NCI-H1436 (cell line): ENCODE results near the gene HOXB7.

Experiments
- DNase-seq: peaks from one replicate; lab custom pipeline; 2025; lab: John Stamatoyannopoulos, UW

HOXB7 gene

DNA sequence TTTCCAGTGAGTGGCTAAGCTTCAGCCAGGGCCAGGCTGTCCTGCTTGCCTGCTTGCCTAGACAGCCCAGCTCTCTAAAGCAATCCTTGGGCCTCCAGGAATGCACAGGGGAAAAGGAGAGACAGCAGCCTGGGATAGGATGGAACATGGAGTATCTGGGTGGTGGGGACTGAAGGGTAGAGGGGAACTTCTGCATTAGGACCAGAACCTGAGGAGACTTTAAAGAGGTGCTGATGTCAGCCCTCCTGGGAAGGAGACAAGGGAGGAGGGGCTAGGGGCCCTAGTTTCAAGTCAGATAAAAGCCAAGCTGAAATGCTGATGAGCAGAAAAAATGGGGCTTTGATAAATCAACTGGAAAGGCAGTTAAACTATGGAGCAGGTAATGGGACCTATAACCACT, 1.8 kb downstream of the HOXB7 start:
- DNase-seq = no peak

DNA sequence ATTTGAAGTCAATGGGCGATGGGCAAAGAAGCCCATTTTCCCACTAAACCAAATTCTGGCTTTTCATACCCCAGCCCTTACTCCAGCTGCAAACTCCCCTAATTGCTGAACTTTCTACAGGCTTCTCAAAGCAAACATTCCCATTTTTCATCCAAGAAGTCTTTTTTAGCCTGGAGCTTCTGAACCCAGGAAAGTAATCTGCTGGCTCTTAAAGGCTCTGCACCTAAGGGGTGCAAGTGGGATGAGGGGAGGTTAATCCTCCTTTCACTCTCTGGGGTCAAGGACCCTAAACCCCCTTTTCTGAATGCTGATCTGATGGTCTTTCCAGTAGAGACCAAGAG, 2.4 kb downstream of the HOXB7 start:
- DNase-seq = no peak

- no peak for DNase-seq
Observed at GRCh38 chr17:48606892-48607614, 3.8 kb downstream of the HOXB7 start.

DNA sequence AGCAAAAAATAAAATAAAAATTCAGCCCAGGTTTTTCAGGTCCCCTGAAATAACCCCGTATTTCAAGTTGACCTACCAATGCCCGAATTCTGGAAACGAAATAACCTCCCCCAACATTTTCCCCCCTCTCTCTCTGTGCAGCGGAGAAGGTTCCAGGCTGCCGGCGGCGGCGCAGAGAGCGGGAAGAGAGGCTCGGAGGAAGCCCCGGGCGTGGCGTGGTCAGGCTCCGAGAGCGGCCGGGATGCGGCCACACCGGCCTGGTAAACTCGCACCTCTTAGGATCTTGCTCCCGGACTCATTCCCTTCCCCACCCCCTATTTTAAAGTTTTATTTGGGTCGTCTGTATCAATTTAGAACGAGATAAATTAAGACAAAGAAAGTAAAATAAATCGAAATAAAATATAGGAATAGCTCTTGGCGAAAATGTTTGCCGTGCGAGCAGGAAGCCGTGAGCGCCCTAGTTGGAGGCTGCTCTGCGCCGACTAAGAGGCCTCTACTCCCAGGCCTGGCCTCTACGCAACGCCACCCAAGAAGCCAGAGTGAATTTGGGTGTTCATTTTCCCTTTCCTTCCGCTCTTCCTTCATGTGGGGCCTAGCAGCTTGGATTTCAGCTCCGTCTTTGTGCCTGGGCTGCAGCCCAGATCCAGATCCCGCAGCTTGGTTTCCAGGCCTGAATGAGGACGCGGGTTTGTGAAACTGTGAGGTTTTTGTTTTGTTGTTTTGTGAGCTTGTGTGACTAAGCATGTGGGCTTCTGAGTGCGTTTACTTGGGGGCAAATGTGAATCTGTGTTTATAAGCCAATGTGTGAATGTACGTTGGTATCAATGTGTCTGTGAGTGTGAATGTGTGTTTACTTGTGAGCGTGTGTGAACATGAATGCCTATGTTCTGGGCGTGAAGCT, 4.6 kb downstream of the HOXB7 start:
- DNase-seq = no peak

DNA sequence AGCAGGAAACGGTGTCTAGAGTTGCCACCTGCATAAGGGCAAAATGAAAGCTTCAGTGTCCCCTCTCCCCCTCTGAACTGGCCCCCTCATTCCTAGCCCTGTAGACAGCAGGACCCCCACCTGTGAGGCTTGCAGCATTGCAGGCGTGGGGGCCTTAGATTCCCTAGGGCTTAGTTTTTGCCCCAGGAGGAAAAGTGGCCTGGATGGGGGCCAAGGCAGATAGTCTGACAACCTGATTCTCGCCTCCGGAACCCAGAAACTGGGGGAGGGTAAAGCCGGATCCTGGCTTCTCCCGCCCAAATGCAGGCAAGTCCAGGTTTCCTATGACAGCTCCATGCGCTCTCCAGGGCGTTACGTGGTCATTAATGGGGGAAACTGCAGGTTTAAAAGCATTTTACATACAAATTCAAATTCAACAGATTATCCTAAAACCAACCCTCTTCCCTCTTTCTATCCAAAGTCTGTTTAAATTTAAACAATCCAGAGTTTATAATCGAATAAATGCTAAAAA, 5.4 kb downstream of the HOXB7 start:
- no peak for DNase-seq

- DNase-seq = no peak
Observed at GRCh38 chr17:48604770-48605329, 6.0 kb downstream of the HOXB7 start, which contains the start of gene HOXB6. Gene HOXB6, minus strand, starts transcription at chr17:48604986. Its CDS starts 6,836 bp downstream, at chr17:48598150.

- DNase-seq = no peak
Observed at GRCh38 chr17:48603959-48604769, 6.7 kb downstream of the HOXB7 start.

GRCh38 chr17:48601539-48602425, 9.0 kb downstream of the HOXB7 start:
- no peak for DNase-seq

DNA sequence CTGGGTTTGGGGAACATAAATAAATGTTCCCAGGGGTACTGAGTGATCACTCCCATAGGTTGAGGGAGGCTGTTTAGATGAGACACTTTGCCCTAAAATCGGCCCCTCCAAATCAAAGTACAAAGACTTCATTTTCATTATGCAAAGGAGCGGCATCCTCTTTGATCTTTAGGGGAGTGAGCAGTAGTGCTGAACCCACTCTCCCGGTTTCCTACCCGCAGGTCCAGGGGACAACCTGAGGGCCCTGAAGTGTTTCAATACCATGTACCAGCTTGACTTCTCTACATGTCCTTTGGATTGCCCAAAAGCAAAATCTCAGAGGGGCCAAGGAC, 9.6 kb downstream of the HOXB7 start:
- no peak for DNase-seq

GRCh38 chr17:48600244-48601098, 10.3 kb downstream of the HOXB7 start:
- DNase-seq = no peak

DNA sequence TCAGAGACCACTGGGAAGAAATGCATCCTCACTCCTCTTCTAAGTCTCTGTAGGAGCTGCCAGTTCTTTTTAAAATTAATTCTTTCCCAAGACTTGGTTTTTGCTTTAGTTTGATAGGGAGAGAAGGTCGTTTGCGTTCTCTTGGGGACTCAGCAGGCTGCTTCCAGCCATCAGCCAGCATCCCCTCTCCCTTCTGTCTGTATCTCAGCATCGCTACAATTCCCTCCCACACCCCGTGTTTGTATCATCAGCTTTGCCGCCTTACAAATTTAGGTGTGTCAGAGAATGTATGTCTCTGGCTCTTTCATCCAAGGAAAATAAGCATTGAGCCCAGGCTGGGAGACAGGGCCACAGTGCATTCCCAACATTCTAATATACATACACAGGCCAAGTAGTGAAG, 11.5 kb downstream of the HOXB7 start:
- DNase-seq = no peak

DNA sequence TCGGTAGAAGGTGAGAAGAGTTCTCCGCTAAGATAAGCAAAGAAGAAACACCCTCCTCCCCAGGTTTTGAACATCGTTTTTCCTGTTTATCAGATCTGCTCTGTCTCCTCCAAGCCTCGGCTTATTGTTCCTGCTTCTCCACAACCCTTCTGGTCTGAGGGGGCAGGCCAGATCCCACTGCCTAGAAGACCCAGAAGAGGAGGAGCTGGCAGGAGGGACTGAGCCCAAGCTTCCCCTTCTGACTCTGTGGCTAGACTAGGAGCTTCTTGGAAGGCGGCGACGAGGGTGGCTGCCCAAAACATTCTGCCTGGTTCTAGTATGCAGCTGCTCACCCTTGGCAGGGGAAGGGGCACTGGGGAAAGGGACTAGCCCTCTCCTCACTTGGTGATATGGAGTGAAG, 12.1 kb downstream of the HOXB7 start:
- no peak for DNase-seq

DNA sequence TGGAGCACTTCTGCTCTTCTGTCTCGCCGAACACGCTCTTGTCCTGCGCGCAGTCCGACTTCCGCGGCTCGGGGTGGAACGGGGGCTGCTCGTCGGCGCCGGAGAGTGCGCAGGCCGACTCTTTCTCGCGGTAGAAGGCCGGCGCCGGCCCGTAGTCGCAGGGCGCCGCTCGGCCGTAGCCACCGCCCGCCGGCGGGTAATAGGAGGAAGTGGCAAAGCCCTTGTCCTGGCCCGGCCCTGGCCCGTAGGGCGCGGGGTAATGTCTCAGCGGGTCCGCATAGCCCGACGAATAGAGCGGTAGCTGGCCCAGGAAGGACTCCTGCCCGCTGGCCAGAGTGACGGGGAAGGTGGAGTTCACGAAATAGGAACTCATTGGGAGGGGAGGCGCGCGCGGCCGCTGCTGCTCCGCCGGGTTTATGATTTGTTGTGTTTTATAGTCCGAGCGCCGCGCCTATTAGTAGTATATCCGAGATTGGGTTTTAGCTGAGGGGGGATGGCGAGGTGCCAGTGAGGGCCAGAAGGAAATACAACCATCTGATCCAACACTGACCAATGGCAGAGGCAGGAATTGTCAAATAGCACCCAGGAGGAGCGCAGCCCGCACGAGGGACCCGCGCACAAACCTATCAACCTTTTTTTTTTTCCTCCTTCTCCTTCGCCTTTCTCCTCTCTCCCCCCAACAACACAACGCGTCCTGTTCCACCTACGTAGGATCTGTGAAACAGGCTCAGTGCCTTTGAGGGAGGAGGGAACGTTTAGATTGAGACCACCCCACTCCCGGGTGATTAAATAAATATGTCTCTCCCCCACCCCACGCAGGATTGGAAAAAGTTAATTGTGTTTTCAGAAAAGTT, 12.8 kb downstream of the HOXB7 start:
- no peak for DNase-seq

DNA sequence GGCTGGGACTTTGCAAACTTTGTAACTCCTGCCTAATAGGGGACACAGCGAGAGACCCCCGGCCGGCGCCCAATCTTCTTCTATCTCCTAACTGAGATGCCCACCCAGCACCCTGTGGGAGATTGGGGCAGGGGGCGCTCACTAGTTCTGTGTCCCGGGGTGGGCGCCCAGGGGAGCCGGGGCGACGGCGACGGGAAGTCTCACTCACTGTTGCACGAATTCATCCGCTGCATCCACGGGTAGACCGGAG, 13.4 kb downstream of the HOXB7 start:
- no peak for DNase-seq

- DNase-seq = no peak
Observed at GRCh38 chr17:48596735-48597527, 13.9 kb downstream of the HOXB7 start.

GRCh38 chr17:48596000-48596734, 14.7 kb downstream of the HOXB7 start:
- no peak for DNase-seq

DNA sequence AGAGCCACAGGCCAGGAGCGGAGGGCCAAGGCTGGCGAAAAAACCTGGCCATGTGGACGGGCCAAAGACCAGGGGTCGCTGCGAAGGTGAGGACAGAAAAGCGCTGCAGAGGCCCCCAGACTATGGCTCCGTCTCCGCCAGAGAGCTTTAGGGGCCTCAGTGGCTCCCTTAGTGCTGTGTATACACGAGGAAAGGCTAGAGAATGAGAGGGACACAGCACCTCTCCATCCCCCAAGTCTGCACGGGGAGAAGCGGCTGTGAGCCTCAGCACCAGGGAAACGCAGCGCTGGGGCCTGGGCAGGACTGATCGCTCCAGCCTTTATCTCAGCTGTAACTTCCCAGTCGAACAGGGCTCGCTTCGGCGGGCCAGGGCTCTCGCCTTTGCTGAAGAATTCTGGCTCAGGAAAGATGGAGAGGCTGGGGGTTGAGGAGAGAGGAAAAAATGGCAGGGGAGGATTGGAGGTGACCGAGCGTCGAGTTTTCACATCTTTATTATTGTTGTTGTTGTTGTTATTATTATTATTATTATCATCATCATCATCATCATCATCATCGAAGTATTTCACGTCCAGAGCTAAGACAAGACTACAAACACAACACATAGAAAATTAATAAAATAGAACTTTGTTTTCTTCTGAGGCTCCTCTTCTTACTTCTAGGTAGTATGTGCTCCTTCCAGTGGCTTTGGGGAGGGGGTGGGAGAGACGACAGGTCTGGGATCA, 15.4 kb downstream of the HOXB7 start:
- DNase-seq = no peak
